ENCODE measurements around the gene IL17REL. TPM values are rescaled to one million over a fixed set of nuclear protein-coding genes. Genes with fewer than 3 reads are reported as not detected.

IL17REL gene
- total RNA-seq, 3 donors from 2014 or later: not detected

- no peaks in the 10 kb centered on the region for H3K4me1 ChIP-seq
- H3K9me3 ChIP-seq: no peaks in the 10 kb centered on the region
- H3K27me3 ChIP-seq: peaks cover 0 to 18% of the 10 kb centered on the region in 2 donors
- H3K36me3 ChIP-seq: no peaks in the 10 kb centered on the region
- no peak overlapping the region for H3K27ac ChIP-seq
- intact Hi-C loops (cut with DNase I; ENCODE audit: low total_unique reads): no loop called here
- DNase-seq (ENCODE audit: low spot score in 2 of 2): no peak
- no peak for TF ChIP-seq POLR2AphosphoS5 (IDR thresholded peaks at IDR 0.05)
- TF ChIP-seq, protein P1, sequence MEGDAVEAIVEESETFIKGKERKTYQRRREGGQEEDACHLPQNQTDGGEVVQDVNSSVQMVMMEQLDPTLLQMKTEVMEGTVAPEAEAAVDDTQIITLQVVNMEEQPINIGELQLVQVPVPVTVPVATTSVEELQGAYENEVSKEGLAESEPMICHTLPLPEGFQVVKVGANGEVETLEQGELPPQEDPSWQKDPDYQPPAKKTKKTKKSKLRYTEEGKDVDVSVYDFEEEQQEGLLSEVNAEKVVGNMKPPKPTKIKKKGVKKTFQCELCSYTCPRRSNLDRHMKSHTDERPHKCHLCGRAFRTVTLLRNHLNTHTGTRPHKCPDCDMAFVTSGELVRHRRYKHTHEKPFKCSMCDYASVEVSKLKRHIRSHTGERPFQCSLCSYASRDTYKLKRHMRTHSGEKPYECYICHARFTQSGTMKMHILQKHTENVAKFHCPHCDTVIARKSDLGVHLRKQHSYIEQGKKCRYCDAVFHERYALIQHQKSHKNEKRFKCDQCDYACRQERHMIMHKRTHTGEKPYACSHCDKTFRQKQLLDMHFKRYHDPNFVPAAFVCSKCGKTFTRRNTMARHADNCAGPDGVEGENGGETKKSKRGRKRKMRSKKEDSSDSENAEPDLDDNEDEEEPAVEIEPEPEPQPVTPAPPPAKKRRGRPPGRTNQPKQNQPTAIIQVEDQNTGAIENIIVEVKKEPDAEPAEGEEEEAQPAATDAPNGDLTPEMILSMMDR (IDR thresholded peaks at IDR 0.05): no peak
- no peak for TF ChIP-seq POLR2A (IDR thresholded peaks at IDR 0.05)
- H3K4me3 ChIP-seq: no peak overlapping the region
Observed at GRCh38 chr22:50001388-50002231, 11.0 kb downstream of the IL17REL start.

DNA sequence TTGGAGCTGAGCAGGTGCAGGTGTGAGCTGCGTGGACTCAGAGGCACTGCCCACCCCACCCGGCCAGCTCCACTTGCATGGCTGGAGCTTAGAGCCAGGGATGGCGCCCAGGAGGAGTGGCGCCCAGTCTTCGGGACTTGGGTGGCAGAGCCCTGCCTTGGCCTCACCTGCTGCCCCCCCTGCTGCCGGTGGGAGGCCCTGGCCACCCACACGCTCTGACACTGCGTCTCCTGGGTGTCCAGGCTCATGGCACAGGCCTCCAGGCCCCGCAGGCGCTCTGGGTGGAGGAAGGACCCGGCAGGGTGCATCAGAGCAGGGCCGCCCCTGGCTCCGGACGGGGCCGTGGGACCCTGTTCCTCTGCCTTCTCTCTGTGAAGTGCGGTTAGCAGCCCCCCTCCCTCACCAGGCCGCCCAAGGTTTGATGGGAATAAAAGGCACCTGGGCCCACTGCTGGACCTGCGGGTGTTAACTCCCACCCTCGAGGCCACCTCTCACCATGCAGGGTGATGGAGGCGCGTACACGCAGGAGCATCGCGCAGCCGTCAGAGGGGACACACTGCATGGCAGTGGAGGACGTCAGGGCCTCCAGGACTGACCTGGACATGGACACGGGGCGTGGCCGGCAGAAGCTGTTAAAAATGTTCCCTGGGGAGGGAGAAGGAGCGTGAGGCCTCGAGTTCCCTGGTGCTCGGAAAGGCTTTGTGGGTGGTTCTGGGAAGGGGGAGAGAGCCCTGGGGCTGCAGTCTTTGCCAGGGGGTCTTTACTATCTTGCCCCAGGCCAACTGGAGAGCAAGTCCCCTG, 11.8 kb downstream of the IL17REL start:
- intact Hi-C loops (cut with DNase I; ENCODE audit: low total_unique reads): no loop called here
- Histone ChIP-seq H3K9me3 (no peaks in the 10 kb centered on the region), H3K27me3 (peaks cover 0 to 18% of the 10 kb centered on the region in 2 donors), H3K27ac (no peak overlapping the region), H3K36me3 (no peaks in the 10 kb centered on the region), H3K4me1 (no peaks in the 10 kb centered on the region), H3K4me3 (no peak overlapping the region)
- TF ChIP-seq POLR2AphosphoS5 (IDR thresholded peaks at IDR 0.05) (no peak), POLR2A (IDR thresholded peaks at IDR 0.05) (no peak)
- TF ChIP-seq, protein P1 (IDR thresholded peaks at IDR 0.05): no peak
- no peak for DNase-seq (ENCODE audit: low spot score in 2 of 2)

- intact Hi-C loops (cut with DNase I; ENCODE audit: low total_unique reads): no loop called here
- H3K9me3 ChIP-seq: no peaks in the 10 kb centered on the region
- no peaks in the 10 kb centered on the region for H3K36me3 ChIP-seq
- no peaks in the 10 kb centered on the region for H3K4me1 ChIP-seq
- H3K27me3 ChIP-seq: peaks cover 0 to 18% of the 10 kb centered on the region in 2 donors
- TF ChIP-seq POLR2A (IDR thresholded peaks at IDR 0.05) (no peak), POLR2AphosphoS5 (IDR thresholded peaks at IDR 0.05) (no peak)
- TF ChIP-seq, protein P1 (IDR thresholded peaks at IDR 0.05): no peak
- no peak overlapping the region for H3K27ac ChIP-seq
- peak overlapping the region in 2 of 3 donors; percentile 21 to 40 for H3K4me3 ChIP-seq
- DNase-seq (ENCODE audit: low spot score in 2 of 2): no peak
Observed at GRCh38 chr22:49999946-50000586, 12.5 kb downstream of the IL17REL start.

GRCh38 chr22:49999063-49999945, 13.3 kb downstream of the IL17REL start:
- Histone ChIP-seq H3K4me1 (no peaks in the 10 kb centered on the region), H3K36me3 (no peaks in the 10 kb centered on the region), H3K27me3 (peaks cover 0 to 18% of the 10 kb centered on the region in 2 donors), H3K4me3 (peak overlapping the region in 2 of 3 donors; percentile 21 to 40), H3K9me3 (no peaks in the 10 kb centered on the region), H3K27ac (no peak overlapping the region)
- intact Hi-C loops (cut with DNase I; ENCODE audit: low total_unique reads): no loop called here
- DNase-seq (ENCODE audit: low spot score in 2 of 2): no peak
- no peak for TF ChIP-seq POLR2A (IDR thresholded peaks at IDR 0.05)
- TF ChIP-seq, protein P1 (IDR thresholded peaks at IDR 0.05): no peak
